Measurements from ENCODE around the gene ASCL2.

ASCL2 gene

DNA sequence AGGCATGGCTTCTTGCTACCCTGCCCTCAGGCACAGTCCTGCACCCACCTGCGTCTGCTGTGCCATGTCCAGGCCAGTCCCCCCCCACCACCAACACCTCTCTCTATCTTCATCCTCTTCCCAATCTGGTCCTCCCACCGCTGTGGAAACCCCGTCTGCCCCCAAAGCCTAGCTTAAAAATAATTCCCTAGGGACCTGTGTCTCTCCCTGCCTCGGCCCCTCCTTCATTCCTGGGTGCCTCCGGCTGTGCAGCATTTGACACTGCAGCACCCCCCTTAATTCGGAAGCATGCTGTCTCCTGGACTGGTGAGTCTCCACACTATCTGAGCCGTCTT, 2.5 kb upstream of the ASCL2 start:
- no peak for DNase-seq (ENCODE audit: low read depth)
- H3K4me3 ChIP-seq (ENCODE audit: control insufficient read depth, low read depth, low read length) = no peak overlapping the region
- TF ChIP-seq, protein P1, sequence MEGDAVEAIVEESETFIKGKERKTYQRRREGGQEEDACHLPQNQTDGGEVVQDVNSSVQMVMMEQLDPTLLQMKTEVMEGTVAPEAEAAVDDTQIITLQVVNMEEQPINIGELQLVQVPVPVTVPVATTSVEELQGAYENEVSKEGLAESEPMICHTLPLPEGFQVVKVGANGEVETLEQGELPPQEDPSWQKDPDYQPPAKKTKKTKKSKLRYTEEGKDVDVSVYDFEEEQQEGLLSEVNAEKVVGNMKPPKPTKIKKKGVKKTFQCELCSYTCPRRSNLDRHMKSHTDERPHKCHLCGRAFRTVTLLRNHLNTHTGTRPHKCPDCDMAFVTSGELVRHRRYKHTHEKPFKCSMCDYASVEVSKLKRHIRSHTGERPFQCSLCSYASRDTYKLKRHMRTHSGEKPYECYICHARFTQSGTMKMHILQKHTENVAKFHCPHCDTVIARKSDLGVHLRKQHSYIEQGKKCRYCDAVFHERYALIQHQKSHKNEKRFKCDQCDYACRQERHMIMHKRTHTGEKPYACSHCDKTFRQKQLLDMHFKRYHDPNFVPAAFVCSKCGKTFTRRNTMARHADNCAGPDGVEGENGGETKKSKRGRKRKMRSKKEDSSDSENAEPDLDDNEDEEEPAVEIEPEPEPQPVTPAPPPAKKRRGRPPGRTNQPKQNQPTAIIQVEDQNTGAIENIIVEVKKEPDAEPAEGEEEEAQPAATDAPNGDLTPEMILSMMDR (conservative IDR thresholded peaks at IDR 0.05; ENCODE audit: control insufficient read depth, insufficient read depth, low read depth, low read length) = no peak

DNA sequence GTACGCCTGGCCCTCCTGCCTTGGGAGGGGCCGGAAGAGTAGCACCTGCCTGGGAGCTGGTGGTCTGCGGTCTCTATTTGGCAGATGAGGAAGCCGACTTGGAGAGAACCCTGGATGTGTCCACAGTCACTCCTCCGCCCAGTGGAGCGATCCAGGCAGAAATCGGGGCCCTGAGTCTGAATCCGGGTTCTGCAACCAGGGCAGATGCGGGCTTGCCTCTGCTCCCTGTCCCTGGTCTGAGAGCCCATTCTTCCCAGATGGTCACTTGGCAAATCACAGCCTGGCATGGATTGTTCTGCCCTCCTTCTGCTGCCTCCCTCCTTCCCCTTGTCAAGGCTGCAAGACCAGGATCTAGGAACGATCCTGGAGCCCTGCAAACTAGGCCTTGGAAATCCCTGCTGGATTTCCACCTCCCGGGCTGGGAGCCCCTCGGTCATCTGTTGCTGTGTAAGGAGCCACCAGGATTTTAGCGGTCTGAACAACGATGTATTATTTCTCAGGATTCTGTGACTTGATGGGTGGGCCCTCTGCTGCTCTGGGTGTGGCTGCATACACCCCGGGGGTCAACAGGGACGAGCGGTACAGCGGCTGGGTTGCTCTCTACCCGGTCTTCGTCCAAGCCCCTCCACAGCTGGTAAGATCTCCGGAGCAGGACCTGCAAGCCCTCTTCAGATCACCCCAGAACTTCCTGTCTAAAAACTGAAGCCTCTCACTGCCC, 2.0 kb upstream of the ASCL2 start:
- no peak overlapping the region for H3K4me3 ChIP-seq (ENCODE audit: control insufficient read depth, low read depth, low read length)
- TF ChIP-seq, protein P1 (conservative IDR thresholded peaks at IDR 0.05; ENCODE audit: control insufficient read depth, insufficient read depth, low read depth, low read length) = no peak
- DNase-seq (ENCODE audit: low read depth) = no peak

DNA sequence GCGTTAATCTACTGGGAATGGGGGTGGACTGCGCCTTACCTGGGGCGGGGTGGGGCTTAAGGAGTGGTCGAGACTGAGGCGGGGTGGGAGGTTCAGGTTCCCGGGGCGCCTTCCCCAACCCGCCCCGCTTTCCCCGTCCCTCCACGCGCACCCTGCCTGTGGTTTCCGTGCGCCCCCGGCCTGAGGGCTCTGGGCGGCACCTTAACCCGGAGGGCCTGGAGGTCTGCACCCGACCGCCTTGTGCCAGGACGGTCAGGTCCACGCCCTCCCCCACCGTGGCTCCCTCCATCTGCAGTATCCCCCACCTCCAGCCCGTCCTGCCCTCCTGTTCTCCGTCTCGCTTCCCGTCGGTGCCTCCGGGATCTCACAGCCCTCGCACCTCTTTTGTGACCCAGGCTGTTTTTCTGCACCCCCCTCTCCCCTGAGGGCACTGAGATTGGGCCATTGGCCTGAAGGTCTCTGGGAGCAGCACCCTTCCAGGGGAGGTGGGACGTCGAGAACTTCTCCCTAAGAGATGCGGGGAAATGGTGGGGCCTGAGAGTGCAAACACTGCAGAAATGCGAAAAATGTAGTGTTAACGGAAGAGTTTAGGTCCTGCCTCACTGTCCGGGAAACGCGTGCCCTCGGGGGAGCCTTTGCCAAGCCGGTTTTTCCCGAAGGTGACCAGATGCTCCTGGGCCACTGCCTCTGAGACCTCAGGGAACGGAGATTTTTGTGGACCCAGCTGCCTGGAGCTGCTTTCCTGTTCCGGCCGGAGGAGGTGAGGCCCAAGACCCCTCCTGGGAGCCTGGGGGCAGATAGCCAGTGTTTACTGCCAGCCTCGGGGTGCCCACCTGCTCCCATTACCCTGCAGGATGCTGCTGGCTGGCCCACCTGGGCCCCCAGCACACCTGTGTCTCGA, 1.2 kb upstream of the ASCL2 start:
- no peak for DNase-seq (ENCODE audit: low read depth)
- H3K4me3 ChIP-seq (ENCODE audit: control insufficient read depth, low read depth, low read length) = no peak overlapping the region
- TF ChIP-seq, protein P1 (conservative IDR thresholded peaks at IDR 0.05; ENCODE audit: control insufficient read depth, insufficient read depth, low read depth, low read length) = no peak

DNA sequence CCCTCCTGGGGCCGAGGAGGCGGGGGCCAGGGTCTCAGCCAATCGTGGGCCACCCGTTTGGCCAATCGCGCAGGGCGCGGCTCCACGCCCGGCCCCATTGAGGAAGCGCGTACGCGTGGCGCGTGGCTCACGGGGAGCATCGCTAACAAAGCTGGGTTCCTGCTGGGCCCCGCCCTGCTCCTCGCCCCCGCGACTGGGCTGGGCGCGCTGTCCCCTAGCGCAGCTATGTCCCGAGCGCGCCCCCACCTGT, 614 bp upstream of the ASCL2 start:
- no peak for DNase-seq (ENCODE audit: low read depth)
- TF ChIP-seq, protein P1 (conservative IDR thresholded peaks at IDR 0.05; ENCODE audit: control insufficient read depth, insufficient read depth, low read depth, low read length) = no peak
- no peak overlapping the region for H3K4me3 ChIP-seq (ENCODE audit: control insufficient read depth, low read depth, low read length)

DNA sequence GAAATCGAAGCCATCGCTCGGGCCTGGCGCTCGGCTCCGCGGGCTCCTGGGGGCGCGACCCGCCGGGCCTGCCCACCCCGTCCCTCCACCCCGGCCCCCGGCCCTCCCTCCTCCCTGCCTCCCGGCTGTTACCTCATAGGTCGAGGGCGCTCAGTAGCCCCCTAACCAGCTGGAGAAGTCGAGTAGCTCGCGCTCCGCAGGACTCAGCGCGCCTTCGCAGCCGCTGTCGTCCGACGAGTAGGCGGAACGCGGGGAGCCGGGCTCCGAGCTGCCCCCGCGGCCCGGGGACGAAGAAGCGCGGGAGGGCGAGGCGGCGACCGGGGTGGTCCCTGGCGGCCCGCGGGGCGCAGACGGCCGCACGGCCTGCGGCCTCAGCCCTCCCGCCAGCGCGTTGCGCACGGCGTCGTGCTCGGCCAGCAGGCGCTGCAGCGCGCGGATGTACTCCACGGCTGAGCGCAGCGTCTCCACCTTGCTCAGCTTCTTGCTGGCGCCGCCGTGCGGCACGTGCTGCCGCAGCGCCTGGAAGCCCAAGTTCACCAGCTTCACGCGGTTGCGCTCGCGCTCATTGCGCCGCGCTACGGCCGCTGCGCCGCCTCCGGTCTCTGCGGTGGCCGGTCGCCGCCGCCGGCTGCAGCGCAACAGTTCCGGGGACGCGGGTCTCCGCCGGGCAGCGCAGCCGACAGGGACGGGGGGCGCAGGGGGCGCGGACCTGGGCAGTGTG, 627 bp downstream of the ASCL2 start:
- peak; percentile 59 for DNase-seq (ENCODE audit: low read depth)
- no peak overlapping the region for H3K4me3 ChIP-seq (ENCODE audit: control insufficient read depth, low read depth, low read length)
- TF ChIP-seq, protein P1 (conservative IDR thresholded peaks at IDR 0.05; ENCODE audit: control insufficient read depth, insufficient read depth, low read depth, low read length) = no peak

DNA sequence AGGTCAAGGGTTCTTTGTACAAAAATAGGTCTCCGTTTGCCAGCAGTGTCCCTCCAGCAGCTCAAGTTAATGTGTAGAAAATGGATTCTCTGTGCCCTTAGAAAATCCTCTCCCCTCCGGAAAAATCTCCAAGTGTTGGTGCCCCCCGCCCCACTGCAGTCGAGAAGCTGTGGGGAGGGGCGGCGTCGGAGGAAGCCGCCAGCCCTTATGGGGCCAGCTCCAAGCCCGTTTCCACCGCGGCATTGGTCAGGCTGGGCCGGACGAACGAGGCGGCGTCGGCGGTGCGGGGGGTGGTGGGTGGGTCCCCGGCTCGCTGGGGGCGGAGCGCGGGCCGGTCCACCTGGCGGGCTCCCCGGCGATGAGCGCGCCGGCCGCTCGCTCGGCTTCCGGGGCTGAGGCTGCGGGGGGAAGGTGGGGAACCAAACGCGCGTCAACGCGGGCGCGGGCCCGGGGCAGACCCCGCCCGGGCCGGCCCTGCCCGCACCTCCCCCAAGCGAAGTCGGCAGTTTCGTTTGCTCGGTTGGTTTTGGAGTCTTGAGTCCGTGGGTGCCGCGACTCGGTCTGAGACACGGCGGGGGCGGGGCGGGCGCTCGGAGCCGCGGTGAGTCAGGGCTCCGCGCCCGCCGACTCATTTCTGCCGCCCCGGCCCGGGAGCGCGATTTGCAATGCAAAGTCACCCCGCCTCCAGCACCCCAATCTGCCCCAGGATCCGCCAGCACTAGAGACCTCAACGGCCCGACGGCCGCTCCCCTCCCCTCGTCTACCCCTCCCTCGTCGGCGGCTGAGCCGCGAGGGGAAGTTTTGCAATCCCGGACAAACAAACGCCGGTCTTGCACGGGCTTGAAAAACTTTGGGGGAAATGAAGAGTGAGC, 1.4 kb downstream of the ASCL2 start:
- DNase-seq (ENCODE audit: low read depth) = peak; percentile 7
- no peak overlapping the region for H3K4me3 ChIP-seq (ENCODE audit: control insufficient read depth, low read depth, low read length)
- TF ChIP-seq, protein P1 (conservative IDR thresholded peaks at IDR 0.05; ENCODE audit: control insufficient read depth, insufficient read depth, low read depth, low read length) = no peak

Data from fibroblast of mammary gland (primary cell).